ENCODE measurements around the gene MRPL28. TPM values are rescaled to one million over a fixed set of nuclear protein-coding genes. Genes with fewer than 3 reads are reported as not detected.

The MRPL28 gene
- total RNA-seq, 2 donors from 2014 or later, result 83.4 to 84.3 TPM

- Histone ChIP-seq H3K9me3 (no peaks in the 10 kb centered on the region), H3K4me1 (replicated peaks) (peaks cover 14% of the 10 kb centered on the region), H3K27me3 (replicated peaks; ENCODE audit: insufficient read depth) (no peaks in the 10 kb centered on the region), H3K36me3 (no peaks in the 10 kb centered on the region), H3K4me3 (peak within 1 kb of the TSS; percentile 72 to 92), H3K27ac (peak within 1 kb of the TSS; percentile 86 to 97)
- DNase-seq (ENCODE audit: low spot score), result peak; percentile 67
- under 1% methylated on average over 79 of the region's 123 CpGs for WGBS
- TF ChIP-seq POLR2A (IDR thresholded peaks at IDR 0.05) (peak; percentile 55), CTCF (IDR thresholded peaks at IDR 0.05) (no peak)
- intact Hi-C loops (cut with DNase I), result no loop called here
Measured at GRCh38 chr16:381789-382717, 11.7 kb upstream of the MRPL28 start, which contains the start of gene PGAP6. PGAP6 (minus strand) TSS chr16:381978; CDS start chr16:381821, 157 bp downstream.

- WGBS, result 2% methylated on average over 45 of the region's 73 CpGs
- Histone ChIP-seq H3K27ac (peak overlapping the region; percentile 66 to 89), H3K4me1 (replicated peaks) (peaks cover 14% of the 10 kb centered on the region), H3K27me3 (replicated peaks; ENCODE audit: insufficient read depth) (no peaks in the 10 kb centered on the region), H3K9me3 (no peaks in the 10 kb centered on the region), H3K36me3 (no peaks in the 10 kb centered on the region), H3K4me3 (peak overlapping the region; percentile 72 to 92)
- TF ChIP-seq POLR2AphosphoS5 (IDR thresholded peaks at IDR 0.05) (no peak), CTCF (IDR thresholded peaks at IDR 0.05) (no peak), POLR2A (IDR thresholded peaks at IDR 0.05) (no peak)
- intact Hi-C loops (cut with DNase I), result no loop called here
- DNase-seq (ENCODE audit: low spot score), result no peak
Measured at GRCh38 chr16:381012-381788, 10.9 kb upstream of the MRPL28 start.

- WGBS, result 14% methylated on average over 12 of the region's 12 CpGs
- Histone ChIP-seq H3K9me3 (no peaks in the 10 kb centered on the region), H3K36me3 (no peaks in the 10 kb centered on the region), H3K4me1 (replicated peaks) (peaks cover 14% of the 10 kb centered on the region), H3K27me3 (replicated peaks; ENCODE audit: insufficient read depth) (no peaks in the 10 kb centered on the region), H3K27ac (peak overlapping the region in 1 of 2 donors; percentile 89), H3K4me3 (peak overlapping the region; percentile 72 to 92)
- TF ChIP-seq CTCF (IDR thresholded peaks at IDR 0.05) (no peak), POLR2A (IDR thresholded peaks at IDR 0.05) (no peak), POLR2AphosphoS5 (IDR thresholded peaks at IDR 0.05) (no peak)
- intact Hi-C loops (cut with DNase I), result no loop called here
- no peak for DNase-seq (ENCODE audit: low spot score)
Measured at GRCh38 chr16:380762-381011, 10.3 kb upstream of the MRPL28 start.

GRCh38 chr16:379961-380761 lies 9.8 kb upstream of the MRPL28 start:
- TF ChIP-seq POLR2A (IDR thresholded peaks at IDR 0.05), result no peak
- TF ChIP-seq POLR2AphosphoS5 (IDR thresholded peaks at IDR 0.05), result no peak
- TF ChIP-seq CTCF (IDR thresholded peaks at IDR 0.05), result no peak
- no peaks in the 10 kb centered on the region for H3K27me3 ChIP-seq (replicated peaks; ENCODE audit: insufficient read depth)
- H3K4me1 ChIP-seq (replicated peaks), result peaks cover 14% of the 10 kb centered on the region
- WGBS, result 77% methylated on average over 27 of the region's 27 CpGs
- peak overlapping the region; percentile 50 to 89 for H3K27ac ChIP-seq
- peaks cover 0 to under 1% of the 10 kb centered on the region in 2 donors for H3K36me3 ChIP-seq
- intact Hi-C loops (cut with DNase I), result no loop called here
- no peaks in the 10 kb centered on the region for H3K9me3 ChIP-seq
- H3K4me3 ChIP-seq, result peak overlapping the region in 1 of 2 donors; percentile 92
- DNase-seq (ENCODE audit: low spot score), result no peak

Data from prostate gland (tissue), 2 donors.